ENCODE results near the gene BASP1.

The BASP1 gene

GRCh38 chr5:17278931-17279330 lies 61.5 kb downstream of the BASP1 start:
- no peak overlapping the region for H3K4me3 ChIP-seq (ENCODE audit: insufficient read length, low read depth)
- H3K9ac ChIP-seq (ENCODE audit: insufficient read length, low read depth) = no peak overlapping the region
- no peak for TF ChIP-seq ZNF274 (IDR thresholded peaks at IDR 0.05; ENCODE audit: low read depth, low read length)
- TF ChIP-seq YY1 (IDR thresholded peaks at IDR 0.05; ENCODE audit: insufficient read depth, insufficient read length) = no peak
- TF ChIP-seq SUZ12 (IDR thresholded peaks at IDR 0.05; ENCODE audit: extremely low read depth, insufficient read depth, insufficient read length) = no peak
- no peaks in the 10 kb centered on the region for H3K9me3 ChIP-seq (ENCODE audit: insufficient read depth, low read length)
- H3K4me1 ChIP-seq (ENCODE audit: insufficient read depth, insufficient read length) = peaks cover 2% of the 10 kb centered on the region
- H3K27me3 ChIP-seq (ENCODE audit: insufficient read depth, insufficient read length) = no peaks in the 10 kb centered on the region
- DNase-seq (ENCODE audit: low read depth, low spot score) = no peak
- peaks cover 24% of the 10 kb centered on the region for H3K36me3 ChIP-seq (ENCODE audit: insufficient read depth, insufficient read length, low read length)

- Histone ChIP-seq H3K4me1 (ENCODE audit: insufficient read depth, insufficient read length) (peaks cover under 1% of the 10 kb centered on the region), H3K4me3 (ENCODE audit: insufficient read length, low read depth) (no peak overlapping the region), H3K27me3 (ENCODE audit: insufficient read depth, insufficient read length) (no peaks in the 10 kb centered on the region), H3K9ac (ENCODE audit: insufficient read length, low read depth) (no peak overlapping the region), H3K36me3 (ENCODE audit: insufficient read depth, insufficient read length, low read length) (peaks cover 20% of the 10 kb centered on the region), H3K9me3 (ENCODE audit: insufficient read depth, low read length) (no peaks in the 10 kb centered on the region)
- no peak for TF ChIP-seq ZNF274 (IDR thresholded peaks at IDR 0.05; ENCODE audit: low read depth, low read length)
- TF ChIP-seq SUZ12 (IDR thresholded peaks at IDR 0.05; ENCODE audit: extremely low read depth, insufficient read depth, insufficient read length) = no peak
- TF ChIP-seq YY1 (IDR thresholded peaks at IDR 0.05; ENCODE audit: insufficient read depth, insufficient read length) = no peak
- DNase-seq (ENCODE audit: low read depth, low spot score) = no peak
Measured at GRCh38 chr5:17279487-17279886, 62.1 kb downstream of the BASP1 start.

GRCh38 chr5:17282283-17283120 lies 65.1 kb downstream of the BASP1 start:
- Histone ChIP-seq H3K9me3 (ENCODE audit: insufficient read depth, low read length) (no peaks in the 10 kb centered on the region), H3K36me3 (ENCODE audit: insufficient read depth, insufficient read length, low read length) (no peaks in the 10 kb centered on the region), H3K4me1 (ENCODE audit: insufficient read depth, insufficient read length) (no peaks in the 10 kb centered on the region), H3K9ac (ENCODE audit: insufficient read length, low read depth) (no peak overlapping the region), H3K27me3 (ENCODE audit: insufficient read depth, insufficient read length) (no peaks in the 10 kb centered on the region), H3K4me3 (ENCODE audit: insufficient read length, low read depth) (no peak overlapping the region)
- TF ChIP-seq ZNF274 (IDR thresholded peaks at IDR 0.05; ENCODE audit: low read depth, low read length) = no peak
- no peak for TF ChIP-seq YY1 (IDR thresholded peaks at IDR 0.05; ENCODE audit: insufficient read depth, insufficient read length)
- TF ChIP-seq SUZ12 (IDR thresholded peaks at IDR 0.05; ENCODE audit: extremely low read depth, insufficient read depth, insufficient read length) = no peak
- DNase-seq (ENCODE audit: low read depth, low spot score) = no peak

GRCh38 chr5:17283121-17283415 lies 65.6 kb downstream of the BASP1 start:
- no peaks in the 10 kb centered on the region for H3K9me3 ChIP-seq (ENCODE audit: insufficient read depth, low read length)
- TF ChIP-seq SUZ12 (IDR thresholded peaks at IDR 0.05; ENCODE audit: extremely low read depth, insufficient read depth, insufficient read length) = no peak
- no peak for TF ChIP-seq YY1 (IDR thresholded peaks at IDR 0.05; ENCODE audit: insufficient read depth, insufficient read length)
- no peak for TF ChIP-seq ZNF274 (IDR thresholded peaks at IDR 0.05; ENCODE audit: low read depth, low read length)
- H3K36me3 ChIP-seq (ENCODE audit: insufficient read depth, insufficient read length, low read length) = no peaks in the 10 kb centered on the region
- no peak overlapping the region for H3K4me3 ChIP-seq (ENCODE audit: insufficient read length, low read depth)
- no peaks in the 10 kb centered on the region for H3K27me3 ChIP-seq (ENCODE audit: insufficient read depth, insufficient read length)
- no peak overlapping the region for H3K9ac ChIP-seq (ENCODE audit: insufficient read length, low read depth)
- no peaks in the 10 kb centered on the region for H3K4me1 ChIP-seq (ENCODE audit: insufficient read depth, insufficient read length)
- DNase-seq (ENCODE audit: low read depth, low spot score) = no peak

- Histone ChIP-seq H3K9ac (ENCODE audit: insufficient read length, low read depth) (no peak overlapping the region), H3K9me3 (ENCODE audit: insufficient read depth, low read length) (no peaks in the 10 kb centered on the region), H3K4me3 (ENCODE audit: insufficient read length, low read depth) (no peak overlapping the region), H3K4me1 (ENCODE audit: insufficient read depth, insufficient read length) (no peaks in the 10 kb centered on the region), H3K36me3 (ENCODE audit: insufficient read depth, insufficient read length, low read length) (no peaks in the 10 kb centered on the region), H3K27me3 (ENCODE audit: insufficient read depth, insufficient read length) (no peaks in the 10 kb centered on the region)
- DNase-seq (ENCODE audit: low read depth, low spot score) = no peak
- TF ChIP-seq SUZ12 (IDR thresholded peaks at IDR 0.05; ENCODE audit: extremely low read depth, insufficient read depth, insufficient read length) (no peak), ZNF274 (IDR thresholded peaks at IDR 0.05; ENCODE audit: low read depth, low read length) (no peak), YY1 (IDR thresholded peaks at IDR 0.05; ENCODE audit: insufficient read depth, insufficient read length) (no peak)
Measured at GRCh38 chr5:17287501-17288155, 70.2 kb downstream of the BASP1 start.

GRCh38 chr5:17288570-17288969 lies 71.1 kb downstream of the BASP1 start:
- Histone ChIP-seq H3K4me1 (ENCODE audit: insufficient read depth, insufficient read length) (no peaks in the 10 kb centered on the region), H3K27me3 (ENCODE audit: insufficient read depth, insufficient read length) (no peaks in the 10 kb centered on the region), H3K9ac (ENCODE audit: insufficient read length, low read depth) (no peak overlapping the region), H3K4me3 (ENCODE audit: insufficient read length, low read depth) (no peak overlapping the region), H3K9me3 (ENCODE audit: insufficient read depth, low read length) (no peaks in the 10 kb centered on the region), H3K36me3 (ENCODE audit: insufficient read depth, insufficient read length, low read length) (no peaks in the 10 kb centered on the region)
- no peak for DNase-seq (ENCODE audit: low read depth, low spot score)
- TF ChIP-seq ZNF274 (IDR thresholded peaks at IDR 0.05; ENCODE audit: low read depth, low read length) (no peak), YY1 (IDR thresholded peaks at IDR 0.05; ENCODE audit: insufficient read depth, insufficient read length) (no peak), SUZ12 (IDR thresholded peaks at IDR 0.05; ENCODE audit: extremely low read depth, insufficient read depth, insufficient read length) (no peak)
